Measurements from ENCODE around the gene LRRC1.

- TF ChIP-seq, protein P1, sequence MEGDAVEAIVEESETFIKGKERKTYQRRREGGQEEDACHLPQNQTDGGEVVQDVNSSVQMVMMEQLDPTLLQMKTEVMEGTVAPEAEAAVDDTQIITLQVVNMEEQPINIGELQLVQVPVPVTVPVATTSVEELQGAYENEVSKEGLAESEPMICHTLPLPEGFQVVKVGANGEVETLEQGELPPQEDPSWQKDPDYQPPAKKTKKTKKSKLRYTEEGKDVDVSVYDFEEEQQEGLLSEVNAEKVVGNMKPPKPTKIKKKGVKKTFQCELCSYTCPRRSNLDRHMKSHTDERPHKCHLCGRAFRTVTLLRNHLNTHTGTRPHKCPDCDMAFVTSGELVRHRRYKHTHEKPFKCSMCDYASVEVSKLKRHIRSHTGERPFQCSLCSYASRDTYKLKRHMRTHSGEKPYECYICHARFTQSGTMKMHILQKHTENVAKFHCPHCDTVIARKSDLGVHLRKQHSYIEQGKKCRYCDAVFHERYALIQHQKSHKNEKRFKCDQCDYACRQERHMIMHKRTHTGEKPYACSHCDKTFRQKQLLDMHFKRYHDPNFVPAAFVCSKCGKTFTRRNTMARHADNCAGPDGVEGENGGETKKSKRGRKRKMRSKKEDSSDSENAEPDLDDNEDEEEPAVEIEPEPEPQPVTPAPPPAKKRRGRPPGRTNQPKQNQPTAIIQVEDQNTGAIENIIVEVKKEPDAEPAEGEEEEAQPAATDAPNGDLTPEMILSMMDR (conservative IDR thresholded peaks at IDR 0.05 in 1 of 2, IDR thresholded peaks at IDR 0.05 in 1 of 2; ENCODE audit: low read depth in 1 of 2, low read length in 2 of 2): no peak
- no peak for TF ChIP-seq EZH2 (IDR thresholded peaks at IDR 0.05; ENCODE audit: low read length, missing control alignments)
Observed at GRCh38 chr6:53855940-53856339, 61.1 kb downstream of the LRRC1 start.

Data from fibroblast of lung (primary cell).